ENCODE results near the gene MDH1B.
"Not testable (repeated sequence)": the region's sequence is repeated elsewhere in the genome, so short reads cannot be mapped to it uniquely, and the experiment has no call there.

MDH1B gene

GRCh38 chr2:206765242-206766056 lies at the start of gene MDH1B, which contains the start of gene FASTKD2:
TSS of gene MDH1B (minus strand) at chr2:206765328. CDS start at chr2:206765271, 57 bp downstream.
TSS of gene FASTKD2 (plus strand) at chr2:206765606. CDS start at chr2:206766694, 1,088 bp downstream.
- DNase-seq, result no peak

GRCh38 chr2:206814498-206814897 lies 49.4 kb upstream of the MDH1B start:
- no peak for DNase-seq

- not testable (repeated sequence) for DNase-seq
These were observed 47.3 kb upstream of the MDH1B start for GRCh38 chr2:206812471-206812870.

- not testable (repeated sequence) for DNase-seq
These were observed 42.5 kb upstream of the MDH1B start for GRCh38 chr2:206807624-206808023.

- no peak for DNase-seq
These were observed 40.9 kb upstream of the MDH1B start for GRCh38 chr2:206805887-206806607.

GRCh38 chr2:206804326-206804725 lies 39.2 kb upstream of the MDH1B start:
- DNase-seq, result no peak

GRCh38 chr2:206802654-206803514 lies 37.8 kb upstream of the MDH1B start:
- DNase-seq, result no peak

- DNase-seq, result no peak
These were observed 36.5 kb upstream of the MDH1B start for GRCh38 chr2:206801418-206802189.

- DNase-seq, result no peak
These were observed 35.6 kb upstream of the MDH1B start for GRCh38 chr2:206800506-206801417.

GRCh38 chr2:206799083-206799482 lies 34.0 kb upstream of the MDH1B start:
- no peak for DNase-seq

- no peak for DNase-seq
These were observed 32.9 kb upstream of the MDH1B start for GRCh38 chr2:206798000-206798399.

- no peak for DNase-seq
These were observed 32.2 kb upstream of the MDH1B start for GRCh38 chr2:206797376-206797775.

- no peak for DNase-seq
These were observed 27.5 kb upstream of the MDH1B start for GRCh38 chr2:206792645-206793044.

GRCh38 chr2:206790311-206790935 lies 25.3 kb upstream of the MDH1B start:
- DNase-seq, result no peak

GRCh38 chr2:206784559-206785353 lies 19.6 kb upstream of the MDH1B start:
- no peak for DNase-seq

GRCh38 chr2:206783718-206784117 lies 18.6 kb upstream of the MDH1B start:
- no peak for DNase-seq

- DNase-seq, result no peak
These were observed 15.5 kb upstream of the MDH1B start for GRCh38 chr2:206780671-206781070.

GRCh38 chr2:206776432-206776831 lies 11.3 kb upstream of the MDH1B start:
- DNase-seq, result no peak

- no peak for DNase-seq
These were observed 9.7 kb upstream of the MDH1B start for GRCh38 chr2:206774871-206775270.

Data from cortex of kidney (tissue), 1 donor.